Activated effector memory CD4-positive, alpha-beta T cell treated with Interleukin-2 at 50 U/mL for 16 hours (primary cell): ENCODE measurements around the gene STMN1.

ENCODE experiments used
- DNase-seq: peaks from one replicate; pipeline ENCODE4 v3.0.0-alpha.2; 2020

The STMN1 gene

DNA sequence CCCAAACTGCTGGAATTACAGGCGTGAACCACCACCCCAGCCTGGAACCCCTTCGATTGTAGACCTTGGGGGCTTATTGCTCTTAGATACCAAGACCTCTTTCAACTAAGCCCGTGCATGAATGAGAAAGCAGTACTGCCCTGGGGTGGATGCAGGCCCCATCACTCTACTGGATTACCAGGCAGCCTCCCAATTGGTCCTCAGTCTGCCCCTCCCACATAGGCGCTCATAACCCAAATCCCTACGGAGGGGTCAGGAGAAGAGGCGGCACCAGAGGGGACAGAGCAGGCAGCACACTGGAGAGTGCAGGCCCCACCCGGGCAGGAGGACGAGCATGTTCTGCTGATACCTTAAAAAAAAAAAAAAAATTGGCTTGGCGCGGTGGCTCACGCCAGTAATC, 12.4 kb upstream of the STMN1 start:
- DNase-seq = no peak

DNA sequence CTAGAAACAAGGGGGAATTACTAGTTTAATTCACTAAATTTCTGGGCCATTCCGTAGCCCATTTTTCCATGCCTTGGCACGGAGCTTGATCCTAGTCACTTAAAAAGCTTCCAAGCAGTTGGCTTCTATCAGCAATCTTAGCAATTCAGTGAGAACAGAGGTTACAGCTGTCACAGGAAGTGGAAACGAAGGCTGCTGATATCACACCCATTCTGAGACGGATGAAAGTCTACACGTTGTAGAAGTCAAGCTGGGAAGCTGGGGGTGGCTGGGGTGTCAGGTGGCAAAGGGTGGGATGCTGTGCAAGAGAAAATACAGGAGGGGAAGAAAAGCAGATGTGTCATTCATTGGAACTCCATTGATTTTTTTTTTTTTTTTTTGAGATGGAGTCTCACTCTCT, 11.8 kb upstream of the STMN1 start:
- no peak for DNase-seq

DNA sequence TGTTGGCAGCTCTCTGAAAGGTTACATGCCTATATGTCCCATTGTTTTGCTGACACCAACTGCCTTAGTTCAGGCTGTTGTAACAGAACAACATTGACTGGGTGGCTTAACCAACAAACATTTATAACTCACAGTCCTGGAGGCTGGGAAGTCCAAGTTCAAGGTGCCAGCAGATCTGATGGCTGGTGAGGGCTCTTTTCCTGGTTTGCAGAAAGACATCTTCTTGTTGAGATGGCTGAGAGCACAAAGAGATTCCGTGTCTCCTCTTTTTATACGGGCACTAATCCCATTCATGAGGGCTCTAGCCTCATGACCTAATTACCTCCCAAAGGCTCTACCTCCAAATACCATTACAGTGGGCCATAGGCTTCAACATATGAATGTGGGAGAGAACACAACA, 10.2 kb upstream of the STMN1 start:
- no peak for DNase-seq

DNA sequence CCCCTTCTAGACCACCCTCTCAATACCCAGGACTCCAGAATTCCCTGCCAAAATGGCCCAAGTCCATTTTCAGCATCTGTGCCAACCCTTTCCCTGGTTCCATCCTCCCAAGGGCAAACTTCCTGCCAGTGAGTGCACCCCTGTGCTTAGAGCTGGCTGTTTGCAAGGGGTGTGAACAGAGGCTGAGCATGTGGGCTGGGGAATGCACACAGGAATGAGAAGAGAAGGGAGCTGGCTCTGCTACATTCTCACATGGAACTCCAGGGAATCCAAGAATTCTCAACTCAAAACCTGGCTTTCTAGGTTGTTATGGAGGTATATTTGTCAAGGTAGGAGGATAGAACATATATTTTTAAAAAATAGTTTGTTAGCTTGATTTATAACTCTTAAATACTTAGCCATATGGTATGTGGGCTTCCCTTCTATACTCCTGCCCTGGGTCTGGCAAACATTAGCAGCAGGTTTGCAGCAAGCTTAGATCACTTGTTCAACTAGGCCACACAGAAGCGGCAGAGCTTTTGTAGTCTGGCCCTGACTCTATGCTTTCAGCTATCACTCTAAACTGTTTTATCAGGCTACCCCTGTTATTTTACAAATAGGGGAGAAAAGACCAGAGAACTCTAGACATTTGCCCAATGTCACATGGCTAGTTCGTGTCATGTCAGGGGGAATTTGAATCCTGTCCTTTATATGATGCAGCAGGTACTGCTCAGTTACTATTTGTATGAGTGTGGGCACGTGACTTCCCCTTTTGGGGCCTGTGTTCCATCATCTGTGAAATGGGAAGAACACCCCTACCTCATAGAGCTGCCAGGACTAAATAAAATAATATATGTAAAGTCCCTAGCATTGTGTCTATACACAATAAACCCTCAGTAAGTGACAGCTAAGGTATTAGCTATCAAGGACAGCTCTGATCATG, 8.1 kb upstream of the STMN1 start:
- DNase-seq = no peak

DNA sequence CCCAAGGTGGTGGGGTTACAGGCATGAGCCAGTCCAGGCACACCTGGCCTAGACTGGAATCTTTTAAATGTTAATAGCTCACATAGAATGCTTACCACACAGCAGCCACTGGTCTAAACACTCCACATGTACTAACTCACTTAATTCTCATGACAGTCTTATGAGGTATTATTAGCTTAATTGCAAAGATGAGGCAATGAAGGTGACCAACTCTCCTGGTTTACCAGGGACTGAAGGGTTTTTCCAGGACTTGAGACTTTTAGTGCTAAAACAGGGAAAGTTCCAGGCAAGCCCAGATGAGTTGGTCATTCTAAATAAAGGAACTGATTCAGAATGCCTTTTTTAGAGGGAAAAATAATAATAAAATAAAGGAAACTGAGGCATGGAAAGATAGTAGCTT, 7.0 kb upstream of the STMN1 start:
- DNase-seq = no peak

DNA sequence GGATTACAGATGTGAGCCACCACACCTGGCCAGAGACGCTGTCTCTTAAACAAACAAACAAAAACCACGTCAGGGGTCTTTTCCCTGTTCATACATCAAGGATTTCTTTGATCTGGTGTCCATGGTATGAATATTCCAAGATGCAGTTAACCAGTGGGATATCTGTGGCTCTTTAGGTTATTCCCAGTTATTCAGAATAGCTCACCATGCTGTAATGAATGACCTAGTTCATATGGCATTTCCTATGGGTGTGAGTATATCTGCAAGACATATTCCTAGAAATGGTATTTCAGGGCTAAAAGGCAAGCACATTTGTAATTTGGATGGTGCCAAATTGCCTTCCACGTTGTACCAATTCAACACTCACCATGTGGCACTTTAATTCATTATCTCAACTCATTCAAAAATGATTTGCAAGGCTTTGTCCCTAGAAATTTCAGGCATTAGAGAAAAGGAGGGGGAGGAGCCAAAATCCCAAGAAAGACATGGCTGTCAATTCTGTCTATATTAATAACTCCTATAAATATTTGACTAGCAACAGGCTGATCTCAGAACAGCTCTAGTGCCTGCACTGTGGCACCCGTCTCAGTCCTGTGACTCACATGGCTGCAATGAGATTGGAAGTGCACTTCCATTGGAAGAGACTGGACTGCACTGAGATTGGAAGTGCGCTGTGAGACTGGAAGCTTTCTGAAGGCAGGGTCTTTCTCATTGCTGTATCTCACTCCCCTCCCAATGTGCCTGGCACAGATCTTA, 6.0 kb upstream of the STMN1 start:
- no peak for DNase-seq

DNA sequence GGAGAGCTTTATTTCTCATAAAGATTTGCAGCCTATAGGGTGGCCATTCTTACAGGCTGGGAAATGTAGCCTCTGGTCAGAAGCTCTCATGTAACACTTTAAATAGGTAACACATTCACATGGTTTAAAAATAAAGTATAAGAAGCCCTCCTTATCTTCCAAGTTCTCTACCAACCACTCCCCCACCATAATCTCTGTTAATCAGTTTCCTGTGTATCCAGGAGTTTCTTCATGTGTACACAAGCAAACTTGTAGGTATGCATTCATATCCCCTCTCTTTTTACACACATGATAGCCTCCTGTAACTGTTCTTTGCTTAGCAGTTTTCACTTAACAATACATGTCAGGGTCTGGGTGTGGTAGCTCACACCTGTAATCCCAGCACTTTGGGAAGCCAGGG, 4.9 kb upstream of the STMN1 start:
- no peak for DNase-seq

DNA sequence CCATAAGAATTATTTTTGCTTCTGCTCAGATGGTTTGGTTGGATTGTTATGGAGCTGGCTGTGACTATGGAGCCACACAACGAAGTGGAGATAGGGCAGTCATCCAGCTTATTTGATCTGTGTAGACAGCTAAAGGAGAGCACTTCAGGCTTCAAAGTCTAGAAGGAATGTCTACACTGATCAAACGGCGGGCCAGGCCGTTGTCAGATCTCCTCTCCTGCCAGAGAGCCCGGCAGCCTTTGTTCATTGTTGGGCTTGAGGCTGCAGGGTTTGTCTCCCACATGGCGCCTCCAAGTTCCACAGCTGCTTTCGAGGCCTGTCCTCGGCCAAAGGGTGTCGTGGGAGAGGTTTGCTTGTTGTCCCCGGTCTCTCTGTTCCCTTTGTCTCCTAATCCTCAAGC, 2.8 kb upstream of the STMN1 start:
- DNase-seq = no peak

DNA sequence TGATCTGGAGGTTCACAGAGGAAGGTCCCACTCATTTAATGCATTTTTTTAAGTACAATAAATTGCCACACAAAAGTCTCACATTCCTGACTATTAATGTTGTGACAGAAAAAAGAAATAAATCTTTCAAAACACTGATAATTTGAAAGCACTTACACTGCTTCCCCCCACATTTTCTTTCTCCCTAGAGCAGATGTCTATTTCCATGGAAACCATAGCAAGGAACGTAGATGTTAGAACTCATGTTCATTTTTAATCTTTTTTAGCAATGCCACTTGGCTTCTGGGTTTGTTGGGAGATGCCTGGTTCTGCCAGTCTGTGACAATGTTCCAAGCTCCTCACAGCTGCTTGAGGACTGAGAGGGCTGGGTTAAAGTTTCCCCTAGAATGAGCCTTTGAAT, 1.9 kb upstream of the STMN1 start:
- DNase-seq = no peak

DNA sequence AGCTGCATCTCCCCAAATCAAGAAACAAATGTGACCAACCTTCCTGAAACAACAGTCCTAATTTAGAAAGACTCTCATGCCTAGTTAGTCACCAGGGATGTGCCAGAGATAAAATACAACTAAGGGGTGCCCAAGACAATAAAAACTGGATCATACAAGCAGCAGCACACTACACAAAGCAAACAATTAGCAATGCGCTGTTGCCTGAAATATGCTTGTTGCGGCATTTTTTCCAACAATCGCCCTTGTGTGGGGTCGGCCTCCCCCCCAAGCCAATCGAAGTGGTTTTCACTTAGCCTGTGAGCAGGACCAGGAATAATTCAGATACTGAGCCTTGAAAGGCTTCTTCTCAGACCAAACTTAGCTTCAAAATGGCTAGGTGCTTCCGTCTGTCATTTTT, 1.4 kb upstream of the STMN1 start:
- DNase-seq = no peak

DNA sequence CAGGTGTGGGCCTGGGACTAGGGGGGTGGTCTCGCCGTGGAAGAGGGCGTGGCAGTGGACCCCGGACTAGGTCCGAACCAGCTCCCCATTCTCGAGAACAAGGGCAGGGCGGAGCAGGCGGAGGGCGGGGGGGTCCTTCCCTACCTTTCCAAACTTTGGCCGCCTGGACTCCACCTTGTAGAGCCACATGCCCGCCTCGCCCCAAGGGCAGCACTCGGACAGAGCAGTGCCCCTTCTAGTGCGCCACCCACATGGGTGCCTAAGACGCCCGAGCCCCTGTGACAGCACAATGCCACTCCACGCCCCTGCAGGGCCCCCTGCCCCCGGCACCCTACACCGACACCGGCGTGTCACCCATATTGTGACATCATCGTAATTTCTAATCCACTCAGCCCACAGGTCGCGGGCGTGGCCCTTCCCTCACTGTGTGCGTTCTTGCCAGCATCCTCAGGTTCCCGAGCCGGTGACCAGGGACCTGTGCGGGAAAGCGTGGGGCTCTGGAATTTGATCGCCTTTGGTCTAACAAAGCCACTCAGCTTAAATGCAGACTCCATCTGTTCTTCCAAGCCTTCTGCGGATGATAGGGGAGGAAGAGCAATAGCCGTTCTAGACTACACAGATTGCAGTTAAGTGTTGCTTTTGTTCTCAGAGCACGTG, 553 bp upstream of the STMN1 start:
- no peak for DNase-seq

DNA sequence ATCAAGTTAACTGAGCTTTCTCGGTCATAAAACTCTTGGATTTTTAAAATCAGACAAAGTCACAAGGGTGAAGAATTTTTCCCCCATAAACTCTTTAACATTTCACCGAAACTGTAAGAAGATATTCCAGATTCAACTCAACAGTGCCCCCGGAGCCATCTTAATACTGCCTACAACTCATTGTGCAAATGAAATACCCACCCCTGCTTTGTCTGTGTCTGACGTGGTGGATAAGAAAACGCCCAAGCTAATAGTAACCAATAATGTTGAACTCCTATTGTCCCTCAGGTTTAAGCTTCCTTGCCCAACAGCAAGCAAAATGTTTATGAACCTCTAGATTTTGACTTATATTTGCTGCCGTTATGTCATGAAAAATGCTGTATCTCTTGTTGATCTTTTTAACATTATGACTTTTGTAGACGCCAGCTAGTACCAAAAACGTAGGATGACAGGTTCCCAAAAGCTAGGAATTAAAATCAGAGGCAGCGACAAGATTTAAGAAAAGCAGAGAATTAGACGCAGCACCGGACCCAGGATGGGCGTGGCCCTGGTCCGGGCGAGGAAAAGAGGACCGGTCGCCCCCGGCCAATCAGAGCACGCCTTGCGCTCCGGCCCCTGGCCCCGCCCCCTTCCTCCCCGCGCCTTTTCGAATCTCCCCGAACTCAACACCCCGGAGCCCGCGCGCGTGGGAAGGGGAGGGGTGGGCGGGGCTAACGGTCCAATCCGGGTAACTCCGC, 1.1 kb downstream of the STMN1 start:
- peak; percentile 81 for DNase-seq

DNA sequence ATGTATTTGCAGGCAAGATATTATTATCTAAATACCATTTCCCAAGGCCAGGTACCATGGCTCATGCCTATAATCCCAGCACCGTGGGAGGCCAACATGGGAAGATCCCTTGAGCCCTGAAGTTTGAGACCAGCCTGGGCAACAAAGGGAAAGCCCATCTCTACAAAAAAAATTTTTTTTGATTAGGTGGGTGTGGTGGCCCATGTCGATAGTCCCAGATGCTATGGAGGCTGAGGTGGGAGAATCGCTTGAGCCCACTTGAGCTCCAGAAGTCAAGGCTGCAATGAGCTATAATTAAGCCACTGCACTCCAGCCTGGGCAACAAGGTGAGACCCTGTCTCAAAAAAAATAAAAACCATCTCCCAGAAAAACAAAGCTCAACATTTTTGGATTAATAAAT, 2.2 kb downstream of the STMN1 start:
- no peak for DNase-seq

DNA sequence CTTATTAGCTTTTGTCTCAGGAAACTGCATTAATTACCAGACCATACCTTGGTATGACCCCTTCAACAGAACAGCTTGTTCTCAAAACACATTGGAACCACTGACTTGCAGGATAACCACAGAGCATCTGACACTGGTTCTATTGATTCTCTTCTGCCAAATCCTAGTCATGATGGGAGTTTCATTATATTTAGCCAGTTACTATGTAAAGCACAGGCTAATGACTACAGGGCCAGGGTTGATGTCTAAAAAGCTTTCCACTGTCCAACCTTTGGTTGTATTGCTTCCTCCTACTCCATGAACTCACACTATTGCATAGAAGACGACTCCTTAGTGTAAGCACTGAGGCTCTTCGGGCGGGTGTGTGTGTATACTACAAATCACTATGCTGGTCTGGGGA, 3.8 kb downstream of the STMN1 start:
- DNase-seq = no peak

DNA sequence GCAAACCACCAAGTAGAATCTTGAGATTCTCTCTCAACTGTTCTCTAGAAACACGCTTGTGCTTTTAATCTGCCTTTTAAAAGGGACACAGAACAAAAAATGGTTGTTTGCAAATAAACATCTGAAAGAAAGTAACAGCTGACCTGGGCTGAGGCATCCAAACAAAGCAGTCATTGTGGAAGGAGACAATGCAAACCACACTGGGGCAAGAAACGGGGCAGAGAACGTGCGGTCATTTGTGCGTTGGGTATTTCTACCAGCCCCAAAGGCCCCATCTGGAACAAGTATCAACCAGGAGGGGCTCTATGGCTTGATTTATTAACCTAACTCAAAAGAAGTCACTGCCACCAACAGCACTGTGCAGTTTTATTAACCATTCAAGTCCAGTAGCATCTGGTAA, 6.0 kb downstream of the STMN1 start:
- no peak for DNase-seq

DNA sequence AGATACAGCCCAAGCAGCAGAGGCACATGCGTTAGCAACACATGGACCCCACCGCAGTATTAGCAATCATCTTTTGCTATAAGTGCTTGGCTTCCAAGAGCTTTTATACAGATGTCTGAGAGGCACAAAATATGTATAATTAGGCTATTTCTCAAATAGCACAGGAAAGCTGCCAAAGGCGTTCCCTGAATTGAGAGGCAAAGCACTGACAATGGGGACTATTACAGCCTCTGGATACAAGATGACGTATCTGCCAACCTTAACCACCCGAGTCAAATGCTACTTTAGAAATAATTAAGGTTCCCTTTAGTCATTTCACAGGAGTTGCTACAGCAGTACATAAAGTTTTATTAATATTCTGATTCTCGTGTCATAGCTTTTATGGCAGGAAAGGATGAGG, 6.4 kb downstream of the STMN1 start:
- no peak for DNase-seq

DNA sequence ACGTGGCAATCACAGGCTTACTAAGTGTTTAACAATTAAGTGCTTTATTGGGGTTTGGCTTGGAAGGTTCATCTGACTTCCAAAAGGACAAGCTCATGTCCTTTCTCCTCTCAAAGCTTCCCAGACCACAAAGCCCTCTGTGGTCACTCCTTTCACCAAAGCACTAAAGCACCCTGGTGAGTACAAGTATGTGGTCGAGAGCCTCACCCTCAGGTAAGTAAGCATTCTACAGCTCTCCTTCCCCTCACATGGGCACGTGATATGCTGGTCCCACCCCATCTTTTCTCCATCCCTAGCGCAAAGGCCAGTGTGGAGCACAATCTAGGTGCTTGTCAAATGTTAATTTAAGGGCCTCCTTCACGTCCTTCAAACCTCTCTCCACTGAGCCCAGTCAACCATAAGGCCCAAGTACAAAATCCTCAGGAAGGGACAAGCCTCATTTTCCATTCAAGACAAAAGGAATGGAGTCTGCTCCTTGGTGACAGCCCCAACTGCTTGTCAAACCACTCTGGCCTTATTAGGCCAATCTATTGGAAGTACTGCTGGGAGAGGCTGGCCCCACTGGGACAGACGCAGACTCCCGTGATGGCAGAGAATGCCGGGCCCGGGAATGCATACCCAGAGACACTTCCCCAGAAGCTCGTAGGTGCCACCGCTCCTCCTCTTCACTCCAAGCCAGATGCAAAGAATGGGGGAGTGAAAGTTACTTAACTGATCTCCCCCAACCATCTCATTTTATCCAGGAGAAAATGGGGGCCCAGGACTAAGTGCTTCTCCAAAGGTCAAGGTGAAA, 7.8 kb downstream of the STMN1 start:
- no peak for DNase-seq

DNA sequence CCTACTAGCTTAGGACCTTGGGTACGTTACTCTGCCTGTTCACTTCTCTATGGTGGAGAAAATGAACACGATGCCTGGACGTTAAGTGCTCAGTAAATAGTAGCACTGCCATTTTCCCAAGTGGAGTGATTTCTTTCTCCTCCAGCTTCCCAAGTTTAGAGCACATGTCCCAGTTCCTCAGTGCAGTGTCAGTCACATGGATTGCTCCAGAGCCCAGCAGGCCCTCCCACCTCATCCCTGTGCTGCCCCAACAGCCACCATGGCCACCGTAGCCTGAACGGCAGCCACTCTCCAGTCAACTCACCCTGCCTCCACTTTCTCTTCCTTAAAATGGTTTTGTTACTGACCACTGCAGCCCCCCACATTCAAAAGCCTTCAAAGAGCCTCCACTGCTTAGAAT, 8.5 kb downstream of the STMN1 start:
- DNase-seq = no peak

DNA sequence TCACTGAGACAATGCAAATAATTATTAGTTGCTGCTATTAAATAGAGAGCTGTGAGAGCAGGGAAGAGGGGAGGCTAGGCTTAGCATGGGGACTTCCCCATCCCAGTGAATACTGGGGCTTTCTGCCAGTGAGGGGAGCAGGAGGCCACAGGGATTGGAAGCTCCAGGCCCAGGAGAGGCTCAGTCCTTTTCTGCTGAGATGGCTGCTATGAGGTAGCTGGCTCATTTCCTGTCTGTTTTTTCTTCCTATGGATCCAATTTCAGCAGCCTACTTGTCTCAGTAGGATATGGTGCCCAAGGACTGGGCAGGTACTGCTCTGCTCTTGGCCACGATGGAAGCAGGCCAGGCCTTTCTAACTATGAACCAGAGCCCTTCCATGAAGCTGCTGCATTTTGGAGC, 10.0 kb downstream of the STMN1 start:
- no peak for DNase-seq

DNA sequence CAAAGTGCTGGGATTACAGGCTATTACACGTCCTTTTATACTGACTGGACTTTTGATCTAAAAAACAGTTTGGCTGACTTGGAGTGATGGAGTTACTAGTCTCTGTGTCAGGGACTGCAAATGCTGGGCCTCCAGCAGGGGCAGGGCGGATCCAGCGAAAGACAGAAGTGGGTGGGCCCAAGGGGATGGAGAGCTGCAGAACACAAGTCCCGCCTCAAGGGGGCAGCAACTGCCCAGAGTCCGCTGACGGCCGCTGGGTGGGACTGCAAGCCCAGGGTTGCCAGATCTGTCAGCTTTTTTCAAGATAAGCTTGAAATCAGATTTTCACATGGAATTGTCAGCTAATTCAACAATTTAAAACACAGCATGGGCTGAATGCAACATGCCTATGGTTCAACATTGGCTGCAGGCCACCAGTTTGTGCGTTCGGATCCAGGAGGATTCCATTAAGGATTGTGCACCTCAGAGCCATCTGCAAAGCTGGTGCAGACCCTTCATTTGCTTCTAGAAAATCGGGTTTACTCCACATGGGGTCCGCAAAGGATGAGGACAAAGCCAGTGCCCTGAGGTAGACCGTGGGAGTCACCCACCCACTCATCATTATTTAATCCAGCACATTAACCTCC, 10.7 kb downstream of the STMN1 start:
- peak; percentile 85 for DNase-seq

DNA sequence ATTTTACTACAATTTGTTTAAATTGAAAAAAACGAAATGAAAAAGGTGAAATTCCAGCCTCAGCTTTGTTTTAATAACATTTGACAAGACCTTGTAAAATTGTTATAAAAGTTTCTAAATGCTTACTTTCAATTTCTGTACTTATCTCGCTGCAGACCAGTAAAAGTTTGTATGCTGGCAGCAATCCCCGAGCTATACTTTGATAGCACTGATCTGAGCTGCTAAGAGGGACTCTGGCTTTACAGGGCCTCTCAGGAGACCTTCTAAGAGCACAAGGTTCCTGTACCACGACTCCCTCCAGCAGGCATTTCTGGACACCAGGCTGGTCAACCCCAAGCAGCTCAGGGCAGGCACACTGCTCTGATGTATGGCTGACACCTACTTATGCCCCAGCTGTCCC, 13.1 kb downstream of the STMN1 start:
- no peak for DNase-seq

DNA sequence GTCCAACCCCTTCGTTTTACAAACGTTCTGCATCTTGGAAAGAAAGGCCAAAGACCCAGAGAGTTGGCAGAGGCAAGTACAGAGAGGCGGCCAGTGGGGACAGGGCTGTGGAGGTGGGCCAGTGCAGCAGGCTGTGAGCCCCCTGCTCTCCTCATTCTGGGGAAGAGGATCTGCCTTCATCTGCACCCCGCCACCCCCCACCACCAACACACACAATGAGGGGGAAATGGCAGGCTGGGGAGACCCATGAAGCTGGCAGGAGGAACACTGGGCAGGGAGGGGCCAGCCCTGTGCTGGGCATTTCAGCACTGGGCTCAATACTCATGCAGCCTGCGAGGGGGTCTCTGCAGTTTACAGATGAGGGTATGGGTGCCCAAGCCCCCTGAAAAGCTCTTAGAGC, 14.6 kb downstream of the STMN1 start:
- DNase-seq = no peak
